GM15510 (cell line): ENCODE measurements around the gene GBX1.

Source experiments
- POLR2A ChIP-seq: IDR thresholded peaks from 3 replicates; pipeline ENCODE4 v1.6.1; 2011; ENCODE audit warnings: borderline replicate concordance; ENCODE audit not compliant: insufficient read length; ENCODE audit errors: extremely low read depth

GBX1 gene

DNA sequence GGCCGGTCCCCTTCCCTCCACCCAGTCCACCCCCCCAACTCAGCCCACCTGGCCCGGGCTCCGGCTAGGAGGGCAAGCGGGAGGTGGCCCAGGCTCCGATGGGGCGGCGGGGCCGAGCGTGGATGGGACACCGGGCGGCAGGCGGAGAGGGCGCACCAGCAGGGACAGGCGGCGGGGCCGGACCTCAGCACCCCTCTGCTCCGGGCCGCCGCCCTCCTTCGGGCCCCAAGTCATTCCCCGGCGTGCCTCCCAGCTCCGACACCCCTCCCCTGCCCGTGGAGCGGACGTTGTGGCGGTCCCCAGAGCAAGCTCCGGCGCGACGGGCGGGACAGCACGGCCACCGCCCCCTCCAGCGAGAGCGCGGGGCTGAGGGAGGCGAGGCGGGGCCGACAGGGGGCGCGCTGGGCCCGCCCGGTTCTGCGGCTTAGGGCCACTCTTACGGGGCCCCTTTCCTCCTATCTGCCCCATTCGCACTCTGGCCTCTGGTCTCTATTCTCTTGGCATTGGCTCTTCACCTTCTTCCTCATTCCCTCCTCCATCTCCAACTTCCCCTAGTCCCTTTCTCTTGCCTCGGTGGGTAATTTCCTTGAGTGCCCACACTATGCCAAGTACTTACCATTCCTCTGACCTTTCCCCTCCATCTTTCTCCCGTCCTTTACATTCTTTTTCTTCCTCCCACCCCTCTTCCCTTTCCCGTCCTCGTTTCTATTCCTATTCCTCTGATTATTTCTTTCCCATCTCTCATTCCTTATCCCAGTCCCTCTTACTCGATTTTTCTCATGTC lies 701 bp upstream of the GBX1 start:
- TF ChIP-seq POLR2A = no peak

DNA sequence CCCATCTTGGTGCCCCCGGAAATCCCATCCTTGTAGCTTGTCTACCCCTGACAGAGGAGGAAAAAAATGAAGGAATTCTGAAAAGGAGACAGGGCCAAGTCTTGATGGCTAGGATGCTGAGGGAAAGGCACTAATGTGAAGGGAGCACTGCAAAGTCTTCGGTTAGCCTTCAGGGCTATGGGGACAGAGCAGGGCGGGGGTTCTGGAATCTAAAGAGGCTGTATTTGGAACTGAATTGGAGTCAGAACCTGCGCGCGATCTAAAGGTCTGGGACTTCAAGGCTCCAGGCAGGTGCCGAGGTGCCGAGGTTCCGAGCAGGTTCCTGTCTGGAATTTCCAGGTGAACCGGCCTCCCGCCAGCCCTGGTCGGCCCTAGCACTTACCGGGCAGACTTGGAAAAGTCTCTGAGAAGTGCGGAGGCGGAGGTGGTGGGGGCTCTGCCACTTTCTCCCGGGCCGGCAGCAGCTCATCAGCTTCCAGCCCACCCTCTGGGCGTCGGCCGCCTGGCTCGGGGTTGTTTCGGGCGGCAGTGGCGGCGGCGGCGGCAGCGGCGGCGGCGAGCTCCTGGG lies 781 bp downstream of the GBX1 start:
- no peak for TF ChIP-seq POLR2A

DNA sequence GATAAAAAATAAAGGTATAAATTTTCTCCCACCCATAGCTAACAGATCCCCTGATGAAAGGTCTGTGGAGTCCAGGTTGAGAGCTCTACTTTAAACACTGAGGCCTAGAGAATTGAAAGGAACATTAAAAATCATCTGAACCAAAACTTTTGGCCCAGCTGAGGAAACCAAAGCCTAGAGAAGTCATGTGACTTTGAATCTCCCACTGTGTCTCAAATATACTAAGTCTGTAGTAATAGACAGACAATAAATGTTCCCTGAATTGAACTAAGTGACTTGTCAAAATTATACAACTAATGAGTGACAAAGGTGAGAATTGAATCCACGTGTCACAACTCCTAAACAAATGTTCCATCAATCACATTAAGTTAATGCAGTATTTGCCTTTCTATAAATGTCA lies 5.7 kb downstream of the GBX1 start:
- TF ChIP-seq POLR2A = no peak

DNA sequence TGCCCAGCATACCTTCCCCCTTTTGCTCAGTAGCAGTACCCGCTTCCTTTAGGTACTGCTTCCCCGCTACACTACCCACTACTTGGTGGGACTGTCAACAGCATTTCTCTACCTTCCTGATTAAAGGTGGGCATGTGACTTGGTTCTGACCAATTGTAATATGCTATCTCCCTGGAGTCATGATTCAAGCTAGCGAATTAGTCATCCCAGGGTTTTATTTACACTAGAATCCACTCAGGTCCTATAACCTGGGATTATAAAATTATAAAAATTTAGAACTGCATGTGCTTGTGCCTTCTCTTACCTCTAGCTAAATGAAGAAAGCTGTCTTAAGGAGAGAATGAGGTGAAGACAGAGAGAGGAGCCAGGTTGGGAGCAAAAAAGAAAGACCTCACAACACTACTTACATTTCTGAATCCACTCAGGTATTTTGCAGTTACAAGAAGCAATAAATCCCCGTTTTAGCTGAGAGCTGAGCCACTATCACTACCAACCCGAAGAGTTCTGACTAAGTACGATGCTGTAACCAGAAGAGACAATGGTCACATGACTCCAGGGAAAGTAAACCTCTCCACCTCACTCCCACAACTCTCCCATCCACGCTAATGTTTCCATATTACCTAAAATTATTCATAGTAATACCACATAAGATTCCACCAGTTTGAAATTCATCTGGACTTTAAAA lies 9.7 kb downstream of the GBX1 start:
- TF ChIP-seq POLR2A = no peak

DNA sequence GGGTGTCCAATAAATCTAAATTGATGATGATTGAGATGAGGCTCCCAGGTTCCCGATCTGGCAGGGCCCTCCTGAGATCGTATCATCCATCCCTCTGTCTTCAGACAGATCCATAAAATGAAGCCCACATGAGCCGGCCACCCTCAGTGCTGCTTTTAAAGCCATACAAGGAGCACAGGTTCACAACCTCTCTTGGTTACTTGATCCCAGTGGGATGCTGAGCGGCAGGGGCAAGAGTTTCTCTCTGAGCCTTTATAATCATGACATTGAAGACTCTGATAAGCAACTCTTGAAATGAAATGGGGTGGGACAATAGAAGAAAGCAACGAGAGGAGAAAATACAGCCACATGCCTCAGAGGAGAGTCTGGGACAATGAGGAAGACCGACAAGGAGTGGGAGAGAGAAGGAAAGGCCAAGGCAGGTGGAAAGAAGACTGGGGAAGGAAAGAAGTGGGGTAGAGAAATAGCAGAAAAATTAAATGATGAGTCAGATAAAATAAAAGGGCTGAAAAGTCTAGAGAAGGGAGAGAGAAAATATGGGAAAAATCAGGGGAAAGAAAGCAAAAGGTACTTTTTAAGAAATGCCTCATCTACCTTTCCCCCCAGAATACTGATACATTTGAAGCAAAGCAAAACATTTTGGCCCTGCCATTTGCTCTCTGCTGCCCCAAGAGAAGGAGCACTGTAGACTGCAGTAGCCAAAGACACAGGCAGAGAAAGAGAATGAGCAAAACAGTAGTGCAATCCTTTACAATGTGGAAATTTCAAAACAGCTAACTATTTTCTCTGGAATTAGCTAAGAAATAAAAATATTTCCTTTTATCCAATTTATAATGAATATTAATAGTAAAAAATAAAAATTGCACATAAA lies 14.6 kb downstream of the GBX1 start:
- TF ChIP-seq POLR2A = no peak

DNA sequence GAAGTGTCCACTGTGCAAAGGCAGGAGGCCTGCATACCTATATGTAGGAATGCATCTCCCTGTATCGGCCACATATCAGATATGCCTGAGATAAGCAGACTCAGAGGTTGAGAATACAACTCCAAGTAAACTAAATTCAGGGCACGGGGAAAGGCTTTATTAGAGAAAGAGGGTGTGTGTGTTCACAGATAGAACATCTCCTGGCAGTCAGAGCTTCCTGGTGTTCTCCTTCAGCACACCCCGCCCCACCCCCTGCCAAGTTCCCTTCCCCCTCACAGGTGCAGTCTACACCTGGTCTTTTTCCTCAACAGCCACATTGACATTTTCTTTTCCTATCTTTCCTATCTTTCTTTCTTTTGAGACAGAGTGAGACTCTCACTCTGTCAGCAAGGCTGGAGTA lies 17.1 kb downstream of the GBX1 start:
- TF ChIP-seq POLR2A = no peak

DNA sequence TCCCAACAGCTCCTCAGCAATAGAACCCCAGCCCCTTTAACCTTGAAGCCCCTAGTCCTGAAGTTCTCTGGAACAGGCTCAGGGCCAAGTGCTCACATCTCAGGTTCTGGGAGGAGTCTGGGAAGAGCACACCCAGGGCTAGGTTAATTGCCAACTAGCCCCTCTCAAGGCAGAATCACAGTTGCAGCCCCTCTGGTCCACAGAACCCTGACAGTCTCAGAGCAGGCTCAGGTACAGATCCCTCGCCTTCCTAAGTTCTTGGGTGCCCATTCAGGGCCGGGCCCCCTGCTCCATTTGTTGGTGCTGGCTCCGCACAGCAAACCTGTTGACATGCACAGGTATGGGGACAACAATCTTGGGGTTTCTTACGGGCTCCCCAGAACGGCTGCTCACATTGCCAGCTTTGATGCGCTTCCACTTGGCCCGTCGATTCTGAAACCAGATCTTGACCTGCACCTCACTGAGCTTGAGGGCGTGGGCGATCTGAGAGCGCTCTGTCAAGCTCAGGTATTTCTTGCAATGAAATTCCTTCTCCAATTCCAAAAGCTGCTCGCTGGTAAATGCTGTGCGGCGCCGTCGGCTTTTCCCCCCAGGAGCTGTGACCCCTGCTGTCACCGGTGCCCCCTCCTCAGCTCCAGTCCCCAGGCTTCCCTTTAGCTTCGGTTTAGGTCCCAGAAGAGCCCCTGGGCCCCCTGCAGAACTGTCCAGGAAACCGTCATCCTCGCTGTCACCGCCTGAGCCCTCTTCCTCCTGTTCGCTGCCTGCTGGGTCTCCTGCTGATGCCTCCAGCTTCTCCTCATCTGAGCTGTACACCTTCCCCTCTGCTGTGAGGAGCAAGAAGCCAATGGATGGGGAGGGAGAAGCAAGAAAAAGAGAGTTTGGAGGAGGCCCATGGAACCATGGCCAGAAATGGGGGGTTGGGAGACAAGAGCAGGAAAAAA lies 18.9 kb downstream of the GBX1 start:
- no peak for TF ChIP-seq POLR2A

DNA sequence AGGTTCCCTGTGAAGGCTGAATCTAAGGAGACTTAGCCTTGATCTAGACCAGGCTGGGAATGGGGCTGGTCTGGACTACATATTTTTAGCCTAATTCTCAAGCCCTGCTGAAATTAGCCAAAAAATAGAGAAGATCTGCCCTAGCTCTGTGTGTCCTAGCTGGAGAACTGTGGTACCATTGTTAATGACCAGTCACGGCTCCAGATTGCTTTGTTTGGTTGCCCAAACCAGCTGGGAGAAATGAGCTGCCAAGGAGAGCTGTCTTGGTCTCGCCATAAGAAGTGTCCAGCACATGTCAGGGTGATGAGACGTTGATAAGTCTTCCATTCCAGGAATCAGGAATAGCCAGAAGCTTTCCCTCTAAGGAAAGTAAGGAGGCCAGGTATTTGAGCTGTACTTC lies 20.7 kb downstream of the GBX1 start:
- no peak for TF ChIP-seq POLR2A

DNA sequence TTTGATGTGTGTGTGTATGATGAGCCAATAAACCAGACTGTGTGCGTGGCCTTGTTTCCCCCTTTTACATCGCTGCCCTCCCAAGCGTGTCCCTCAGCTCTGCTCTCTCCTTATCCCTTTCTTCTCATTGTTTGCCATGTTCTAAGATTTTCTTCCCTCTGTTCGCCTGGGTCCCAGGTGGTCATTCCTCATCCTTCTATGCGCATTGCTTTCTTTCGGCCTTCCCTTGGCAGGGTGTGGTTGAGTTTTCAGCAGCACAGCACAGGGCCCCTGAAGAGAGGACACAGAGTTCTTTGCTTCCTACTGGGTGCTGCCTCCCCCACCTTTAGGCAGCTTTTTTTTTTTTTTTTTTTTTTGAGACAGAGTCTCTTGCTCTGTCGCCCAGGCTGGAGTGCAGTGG lies 23.1 kb downstream of the GBX1 start:
- no peak for TF ChIP-seq POLR2A

DNA sequence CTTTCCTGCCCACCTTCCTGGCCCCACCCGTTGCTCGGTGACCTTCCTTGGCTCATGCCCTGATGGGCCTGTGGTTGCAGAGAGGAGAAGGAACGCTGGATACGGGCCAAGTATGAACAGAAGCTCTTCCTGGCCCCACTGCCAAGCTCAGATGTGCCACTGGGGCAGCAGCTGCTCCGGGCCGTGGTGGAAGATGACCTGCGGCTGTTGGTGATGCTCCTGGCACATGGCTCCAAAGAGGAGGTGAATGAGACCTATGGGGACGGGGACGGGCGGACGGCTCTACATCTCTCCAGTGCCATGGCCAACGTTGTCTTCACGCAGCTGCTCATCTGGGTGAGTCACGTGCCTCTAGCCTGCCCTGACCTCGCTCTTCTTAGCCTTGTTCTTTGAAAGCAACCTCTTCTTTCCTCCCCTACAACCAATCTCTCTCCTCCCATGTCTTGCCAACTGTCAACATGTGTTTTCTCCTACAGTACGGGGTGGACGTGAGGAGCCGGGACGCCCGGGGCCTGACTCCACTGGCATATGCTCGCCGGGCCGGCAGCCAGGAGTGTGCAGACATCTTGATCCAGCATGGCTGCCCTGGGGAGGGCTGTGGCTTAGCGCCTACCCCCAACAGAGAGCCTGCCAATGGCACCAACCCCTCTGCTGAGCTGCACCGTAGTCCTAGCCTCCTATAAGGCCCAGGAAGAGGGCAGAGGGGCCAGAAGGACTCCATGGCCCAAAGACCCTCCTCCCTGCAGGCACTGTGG lies 24.1 kb downstream of the GBX1 start:
- TF ChIP-seq POLR2A = no peak

DNA sequence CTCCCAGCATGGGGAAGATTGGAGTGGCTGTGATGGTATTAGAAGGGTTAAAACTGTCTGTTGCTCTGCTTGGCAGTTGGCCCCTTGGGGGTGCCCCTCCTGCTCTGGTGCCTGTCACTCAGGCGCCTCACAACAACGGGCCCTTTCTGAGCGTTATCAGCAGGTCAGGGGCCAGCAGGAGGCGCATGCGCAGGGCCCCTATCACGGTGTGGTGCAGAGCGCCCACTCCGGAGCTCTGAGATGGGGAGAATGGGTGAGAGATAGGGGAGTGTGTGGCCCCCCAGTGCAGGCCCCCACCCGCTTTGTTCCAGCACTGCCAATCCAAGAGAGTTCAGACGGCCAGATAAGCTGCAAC lies 24.8 kb downstream of the GBX1 start:
- TF ChIP-seq POLR2A = no peak

DNA sequence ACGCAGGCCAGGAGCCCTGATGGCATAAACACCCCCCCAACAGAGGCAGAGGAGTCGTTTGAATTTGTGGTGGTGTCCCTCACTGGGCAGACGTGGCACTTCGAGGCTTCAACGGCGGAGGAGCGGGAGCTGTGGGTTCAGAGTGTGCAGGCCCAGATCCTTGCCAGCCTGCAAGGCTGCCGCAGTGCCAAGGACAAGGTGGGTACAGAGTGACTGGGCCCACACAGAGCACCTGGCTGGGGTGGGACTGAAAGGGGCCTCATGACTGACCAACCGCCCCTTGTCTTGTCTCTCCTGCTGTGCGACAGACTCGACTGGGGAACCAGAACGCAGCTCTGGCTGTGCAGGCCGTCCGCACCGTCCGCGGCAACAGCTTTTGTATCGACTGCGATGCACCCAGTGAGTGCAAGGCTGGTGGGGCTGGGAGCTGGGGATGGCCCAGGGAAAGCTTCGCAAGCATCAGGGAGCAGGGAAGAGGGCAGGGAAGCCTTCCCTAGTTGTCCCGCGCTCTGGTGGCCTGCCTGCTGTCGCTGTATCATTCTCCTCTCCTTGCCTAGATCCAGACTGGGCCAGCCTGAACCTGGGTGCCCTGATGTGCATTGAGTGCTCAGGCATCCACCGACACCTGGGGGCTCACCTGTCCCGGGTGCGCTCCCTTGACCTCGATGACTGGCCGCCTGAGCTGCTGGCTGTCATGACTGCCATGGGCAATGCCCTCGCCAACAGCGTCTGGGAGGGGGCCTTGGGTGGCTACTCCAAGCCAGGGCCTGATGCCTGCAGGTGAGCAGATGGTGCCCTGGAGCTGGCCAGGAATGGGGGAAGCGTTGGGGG lies 25.4 kb downstream of the GBX1 start:
- TF ChIP-seq POLR2A = no peak

DNA sequence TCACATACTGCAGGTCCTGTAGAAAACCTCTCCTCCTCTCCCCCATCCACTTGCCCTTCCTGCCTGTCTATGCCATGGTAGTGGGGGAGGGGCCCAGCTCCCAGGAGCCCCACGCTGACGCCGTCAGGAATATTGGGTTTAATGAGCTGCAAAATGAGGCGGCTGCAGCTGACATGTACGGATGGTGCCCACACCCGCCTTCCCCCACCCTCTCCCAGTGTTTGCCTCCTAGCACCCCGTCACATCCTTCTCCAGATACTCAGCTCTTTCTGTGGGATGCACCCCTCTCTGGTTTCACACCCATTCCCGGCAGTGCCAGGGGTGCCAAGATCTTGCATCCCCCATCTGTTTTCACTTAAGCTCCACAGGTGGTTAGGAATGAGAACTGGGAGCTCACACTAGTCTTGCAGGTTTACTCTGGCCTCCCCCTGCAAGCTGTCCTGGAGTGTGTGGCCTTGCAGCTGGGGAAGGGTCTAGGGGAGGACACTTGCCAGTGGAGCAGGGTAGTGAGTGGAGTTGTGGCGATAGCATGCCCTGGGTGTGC lies 26.1 kb downstream of the GBX1 start:
- no peak for TF ChIP-seq POLR2A

DNA sequence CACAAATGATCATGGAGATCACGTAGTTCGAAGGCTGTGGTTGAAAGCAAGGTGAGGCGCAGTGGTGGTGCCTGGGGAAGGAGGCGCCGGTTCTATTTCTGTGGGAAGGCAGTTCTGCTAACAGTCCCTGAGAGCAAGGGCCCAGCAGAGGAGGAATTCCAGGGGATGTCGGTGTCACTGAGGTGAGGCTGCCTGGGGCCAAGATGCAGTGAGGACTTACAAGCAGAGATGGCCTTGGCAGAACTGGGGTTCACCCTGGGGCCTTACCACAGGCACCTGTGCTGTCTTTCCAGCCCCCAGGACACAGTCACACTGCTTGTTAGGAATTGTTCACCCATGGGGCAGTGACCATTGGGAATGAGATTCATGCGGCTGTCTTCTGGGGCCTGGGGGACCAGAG lies 26.7 kb downstream of the GBX1 start:
- TF ChIP-seq POLR2A = no peak
